NB4 (cell line): ENCODE measurements around the gene INSYN1.

Experiments used
- DNase-seq: peaks from one replicate; pipeline ENCODE4 v3.0.0; 2010; ENCODE audit warnings: low read depth
- H3K4me3 ChIP-seq: one replicate; pipeline ENCODE4 v1.5.1; 2011; ENCODE audit warnings: mild to moderate bottlenecking, low read depth, low read length, moderate library complexity
- MYC ChIP-seq: IDR thresholded peaks from 2 replicates; pipeline ENCODE4 v1.6.1; 2011; ENCODE audit warnings: low read depth, low read length
- POLR2A ChIP-seq: IDR thresholded peaks from 2 replicates; pipeline ENCODE4 v1.6.1; 2011; ENCODE audit warnings: mild to moderate bottlenecking; ENCODE audit not compliant: insufficient read length; ENCODE audit errors: extremely low read depth
- TF ChIP-seq, protein P1 (sequence below): IDR thresholded peaks from one replicate; pipeline ENCODE4 v1.5.1; 2012; ENCODE audit warnings: low read depth, low read length
- TF ChIP-seq, protein P2 (sequence below): IDR thresholded peaks from 2 replicates; pipeline ENCODE4 v1.6.1; 2011; ENCODE audit warnings: low read depth, low read length

INSYN1 gene

GRCh38 chr15:73700041-73700842, 52.9 kb downstream of the INSYN1 start:
- DNase-seq = peak; percentile 84
- TF ChIP-seq POLR2A = no peak
- TF ChIP-seq, protein P1, sequence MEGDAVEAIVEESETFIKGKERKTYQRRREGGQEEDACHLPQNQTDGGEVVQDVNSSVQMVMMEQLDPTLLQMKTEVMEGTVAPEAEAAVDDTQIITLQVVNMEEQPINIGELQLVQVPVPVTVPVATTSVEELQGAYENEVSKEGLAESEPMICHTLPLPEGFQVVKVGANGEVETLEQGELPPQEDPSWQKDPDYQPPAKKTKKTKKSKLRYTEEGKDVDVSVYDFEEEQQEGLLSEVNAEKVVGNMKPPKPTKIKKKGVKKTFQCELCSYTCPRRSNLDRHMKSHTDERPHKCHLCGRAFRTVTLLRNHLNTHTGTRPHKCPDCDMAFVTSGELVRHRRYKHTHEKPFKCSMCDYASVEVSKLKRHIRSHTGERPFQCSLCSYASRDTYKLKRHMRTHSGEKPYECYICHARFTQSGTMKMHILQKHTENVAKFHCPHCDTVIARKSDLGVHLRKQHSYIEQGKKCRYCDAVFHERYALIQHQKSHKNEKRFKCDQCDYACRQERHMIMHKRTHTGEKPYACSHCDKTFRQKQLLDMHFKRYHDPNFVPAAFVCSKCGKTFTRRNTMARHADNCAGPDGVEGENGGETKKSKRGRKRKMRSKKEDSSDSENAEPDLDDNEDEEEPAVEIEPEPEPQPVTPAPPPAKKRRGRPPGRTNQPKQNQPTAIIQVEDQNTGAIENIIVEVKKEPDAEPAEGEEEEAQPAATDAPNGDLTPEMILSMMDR = peak; percentile 92
- no peak for TF ChIP-seq MYC
- no peak overlapping the region for H3K4me3 ChIP-seq

GRCh38 chr15:73699249-73700040, 53.7 kb downstream of the INSYN1 start:
- DNase-seq = no peak
- TF ChIP-seq, protein P1 = no peak
- TF ChIP-seq, protein P2, sequence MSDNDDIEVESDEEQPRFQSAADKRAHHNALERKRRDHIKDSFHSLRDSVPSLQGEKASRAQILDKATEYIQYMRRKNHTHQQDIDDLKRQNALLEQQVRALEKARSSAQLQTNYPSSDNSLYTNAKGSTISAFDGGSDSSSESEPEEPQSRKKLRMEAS = no peak
- TF ChIP-seq POLR2A (no peak), MYC (no peak)

DNA sequence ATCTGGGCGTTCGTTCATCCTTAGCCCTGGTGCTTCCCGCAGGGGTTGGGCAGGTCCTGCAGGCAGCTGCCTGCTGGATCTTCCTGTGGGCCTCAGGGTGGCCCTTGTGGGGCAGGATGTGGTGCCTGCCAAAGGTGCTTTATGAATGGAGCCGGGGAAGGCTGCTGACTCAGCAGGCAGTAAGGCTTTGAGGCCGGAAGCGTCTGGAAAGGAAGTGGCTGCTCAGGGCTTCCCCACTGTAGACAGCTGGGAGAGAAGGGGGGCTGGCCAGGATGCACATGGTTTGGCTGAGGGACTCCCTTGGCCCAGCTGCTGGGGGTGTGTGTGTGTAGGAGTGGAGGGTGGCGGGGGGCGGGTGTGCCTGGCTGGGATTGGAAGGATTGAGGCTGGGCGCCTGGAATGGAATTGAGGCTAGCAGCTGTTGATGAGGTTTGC, 56.1 kb downstream of the INSYN1 start:
- DNase-seq = peak; percentile 83
- no peak overlapping the region for H3K4me3 ChIP-seq
- TF ChIP-seq, protein P2 = peak; percentile 87
- peak; percentile 74 for TF ChIP-seq MYC
- TF ChIP-seq, protein P1 = no peak

More at GRCh38 chr15:73699249-73700040, 53.7 kb downstream of the INSYN1 start:
- no peak overlapping the region for H3K4me3 ChIP-seq

DNA sequence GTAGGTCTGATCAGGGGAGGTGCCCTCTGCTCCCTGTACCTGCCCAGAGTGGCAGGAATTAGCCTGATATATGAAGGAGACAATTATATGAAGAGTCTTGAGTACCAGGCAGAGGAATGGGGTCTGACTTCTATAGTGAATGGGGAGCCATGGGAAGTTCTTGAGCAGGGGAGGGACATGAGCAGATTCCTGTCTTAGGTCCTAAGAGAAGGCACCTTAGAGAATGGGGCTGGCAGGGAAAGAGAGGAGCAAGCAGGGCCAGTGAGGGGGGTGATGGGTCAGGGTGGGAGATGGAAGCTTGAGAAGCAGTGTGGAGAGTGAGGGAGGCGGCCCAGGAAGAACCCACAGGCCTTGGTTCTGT, 56.5 kb downstream of the INSYN1 start:
- H3K4me3 ChIP-seq = no peak overlapping the region
- TF ChIP-seq, protein P1 = no peak
- no peak for TF ChIP-seq POLR2A
- no peak for TF ChIP-seq MYC
- TF ChIP-seq, protein P2 = no peak
- no peak for DNase-seq

DNA sequence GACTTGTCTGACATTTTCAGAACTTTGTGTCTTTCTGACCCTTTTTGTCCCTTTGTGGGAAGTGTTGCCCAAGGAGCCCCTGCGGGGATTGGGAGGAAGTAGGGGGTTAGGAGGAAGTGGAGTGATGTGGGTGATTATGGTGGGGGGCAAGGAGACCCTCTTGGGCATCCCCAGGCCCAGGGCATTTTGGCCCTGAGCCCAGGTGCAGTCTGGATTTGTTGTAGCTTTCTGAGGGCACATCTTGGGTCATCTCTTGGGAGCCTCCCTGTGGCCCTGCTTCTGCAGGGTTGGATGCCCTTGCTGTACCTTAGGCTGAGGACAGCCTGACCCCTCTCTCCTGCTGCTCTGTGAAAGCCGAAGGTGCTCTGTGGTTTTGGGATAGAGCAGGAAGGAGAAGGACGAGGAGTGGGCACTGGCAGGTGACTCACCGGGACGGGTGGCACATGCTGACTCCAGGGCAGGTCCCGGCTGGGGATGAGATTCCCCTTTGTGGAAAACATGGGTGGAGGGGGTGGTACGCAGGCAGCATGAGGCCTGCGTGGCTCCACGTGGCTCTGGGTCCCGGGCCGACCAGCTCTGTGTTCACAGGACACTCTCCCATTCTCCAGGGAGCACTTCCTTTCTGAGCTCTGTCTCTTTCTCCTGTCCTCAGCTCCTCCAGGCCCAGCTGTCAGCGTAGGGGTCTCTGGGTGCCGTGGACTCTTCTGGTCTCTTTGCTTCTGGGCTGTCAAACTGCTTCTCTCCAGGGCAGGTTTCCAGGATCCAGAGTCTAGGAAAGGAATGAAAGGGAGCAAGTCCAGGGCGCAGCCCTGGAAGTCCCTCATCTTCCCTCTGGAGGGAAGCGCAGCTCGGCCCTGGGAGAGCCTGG, 57.1 kb downstream of the INSYN1 start:
- no peak overlapping the region for H3K4me3 ChIP-seq
- TF ChIP-seq MYC (no peak), POLR2A (no peak)
- TF ChIP-seq, protein P2 = no peak
- TF ChIP-seq, protein P1 = no peak
- DNase-seq = no peak
